ENCODE data around the gene MON1B.

- TF ChIP-seq POLR2A (IDR thresholded peaks at IDR 0.05; ENCODE audit: low read depth, low read length) (no peak), POLR2AphosphoS5 (IDR thresholded peaks at IDR 0.05; ENCODE audit: low read depth, low read length) (no peak)
Observed at GRCh38 chr16:77231047-77231446, 40.1 kb downstream of the MON1B start.
